ENCODE results near the gene RPL18A. TPM values are rescaled to one million over a fixed set of nuclear protein-coding genes. Genes with fewer than 3 reads are reported as not detected.
A peak's percentile ranks its signal among the peaks of the same experiment; 100 is the strongest.

Gene RPL18A
- total and polyA plus RNA-seq, 2 donors (not counting 1 experiment from before 2014, with no cell fraction given) = 3,228 to 3,761 TPM

DNA sequence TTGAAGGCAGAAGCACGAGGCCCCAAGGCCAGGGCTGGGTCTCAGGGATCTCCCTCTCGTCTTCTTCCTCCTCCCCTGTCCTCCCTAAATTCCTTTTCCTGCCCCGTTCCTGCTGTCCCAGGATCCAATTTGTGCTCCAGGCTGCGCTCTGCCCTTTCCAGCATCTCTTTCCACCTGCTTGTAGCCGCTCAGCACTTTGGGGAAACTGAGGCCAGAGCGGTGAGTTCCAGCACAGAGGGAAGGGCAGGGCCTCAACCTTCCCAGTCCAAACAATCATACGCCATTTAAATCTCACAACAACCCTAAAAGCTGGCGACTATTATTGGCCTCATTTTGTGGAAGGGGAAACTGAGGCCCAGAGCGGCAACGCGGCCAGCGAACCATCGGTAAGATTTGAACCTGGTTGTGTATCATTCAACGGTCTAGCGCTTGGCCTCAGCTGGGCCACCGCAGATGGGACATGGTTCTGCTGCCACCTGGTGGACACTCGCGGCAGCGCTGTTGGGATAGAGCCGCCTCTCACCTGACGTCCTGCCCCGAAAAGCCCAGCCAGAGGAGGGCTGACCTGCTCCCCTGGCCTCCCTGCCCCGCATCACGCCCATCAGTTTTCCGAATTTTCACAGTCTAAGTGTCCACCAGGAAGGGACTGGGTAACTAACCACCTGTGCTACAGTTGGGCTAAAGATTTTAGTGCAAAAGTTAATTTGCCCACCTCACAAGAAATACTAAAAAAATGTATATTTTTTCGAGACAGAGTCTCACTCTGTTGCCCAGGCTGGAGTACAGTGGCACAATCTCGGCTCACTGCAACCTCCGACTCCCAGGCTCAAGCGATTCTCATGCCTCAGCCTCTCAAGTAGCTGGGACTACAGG lies 4.2 kb upstream of the RPL18A start:
- intact Hi-C loops (cut with micrococcal nuclease) = loop anchor here (1.0 to 10.0 kb wide), 7 partner anchors 71 to 411 kb away; partner anchors contain the start of genes FCHO1, PGLS and TMEM221
- no peaks in the 10 kb centered on the region for H3K9me3 Mint-ChIP-seq (ENCODE audit: insufficient read depth)
- H3K27ac Mint-ChIP-seq = peak overlapping the region; percentile 70
- TF ChIP-seq EZH2 (IDR thresholded peaks at IDR 0.05; ENCODE audit: borderline replicate concordance, insufficient read depth, low read depth, low read length, poor library complexity, severe bottlenecking) = no peak
- TF ChIP-seq, protein P1, sequence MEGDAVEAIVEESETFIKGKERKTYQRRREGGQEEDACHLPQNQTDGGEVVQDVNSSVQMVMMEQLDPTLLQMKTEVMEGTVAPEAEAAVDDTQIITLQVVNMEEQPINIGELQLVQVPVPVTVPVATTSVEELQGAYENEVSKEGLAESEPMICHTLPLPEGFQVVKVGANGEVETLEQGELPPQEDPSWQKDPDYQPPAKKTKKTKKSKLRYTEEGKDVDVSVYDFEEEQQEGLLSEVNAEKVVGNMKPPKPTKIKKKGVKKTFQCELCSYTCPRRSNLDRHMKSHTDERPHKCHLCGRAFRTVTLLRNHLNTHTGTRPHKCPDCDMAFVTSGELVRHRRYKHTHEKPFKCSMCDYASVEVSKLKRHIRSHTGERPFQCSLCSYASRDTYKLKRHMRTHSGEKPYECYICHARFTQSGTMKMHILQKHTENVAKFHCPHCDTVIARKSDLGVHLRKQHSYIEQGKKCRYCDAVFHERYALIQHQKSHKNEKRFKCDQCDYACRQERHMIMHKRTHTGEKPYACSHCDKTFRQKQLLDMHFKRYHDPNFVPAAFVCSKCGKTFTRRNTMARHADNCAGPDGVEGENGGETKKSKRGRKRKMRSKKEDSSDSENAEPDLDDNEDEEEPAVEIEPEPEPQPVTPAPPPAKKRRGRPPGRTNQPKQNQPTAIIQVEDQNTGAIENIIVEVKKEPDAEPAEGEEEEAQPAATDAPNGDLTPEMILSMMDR (IDR thresholded peaks at IDR 0.05) = peak; percentile 96
- H3K4me1 Mint-ChIP-seq = peaks cover 30% of the 10 kb centered on the region
- peaks cover 9% of the 10 kb centered on the region for H3K79me2 ChIP-seq (ENCODE audit: control insufficient read depth, insufficient read depth, low read length)
- H2AFZ ChIP-seq (ENCODE audit: insufficient read depth, low read depth, low read length, poor library complexity, severe bottlenecking) = peak overlapping the region; percentile 26
- H3K27ac ChIP-seq (ENCODE audit: low read length in 2 of 2) = no peak overlapping the region
- peak; percentile 89 for DNase-seq
- H3K27me3 ChIP-seq (replicated peaks in 1 of 4; ENCODE audit: control extremely low read depth in 1 of 4, control insufficient read depth in 3 of 4, insufficient read depth in 4 of 4, low read length in 3 of 4) = no peaks in the 10 kb centered on the region
- ChIA-PET CTCF (interaction anchor here (0.8 to 15.3 kb wide), 31 partner anchors 7 to 413 kb away, joined by 3 to 374 read pairs (median 5); partner anchors contain the start of genes CCDC124 and JAK3), POLR2A (interaction anchor here (0.5 to 1.0 kb wide), 4 partner anchors 77 to 302 kb away, joined by 3 to 4 read pairs (median 4); partner anchors contain the start of gene CCDC124)
- peaks cover 0 to 6% (median 0%) of the 10 kb centered on the region in 3 donors for H3K9me3 ChIP-seq (ENCODE audit: control extremely low read depth in 1 of 3, control insufficient read depth in 2 of 3, insufficient read depth in 1 of 3, low read length in 2 of 3)
- H4K20me1 ChIP-seq (ENCODE audit: control insufficient read depth, insufficient read depth, low read length, poor library complexity, severe bottlenecking) = peaks cover 7% of the 10 kb centered on the region
- ATAC-seq (ENCODE audit: low read depth) = peak; percentile 12
- H3K27me3 Mint-ChIP-seq = no peaks in the 10 kb centered on the region
- 16% methylated on average over 27 of the region's 29 CpGs for WGBS (ENCODE audit: insufficient coverage)
- H3K9ac ChIP-seq (ENCODE audit: low read length) = no peak overlapping the region
- no peak overlapping the region for H3K4me3 Mint-ChIP-seq
- H3K4me3 ChIP-seq (ENCODE audit: control extremely low read depth in 1 of 5, extremely low read depth in 1 of 5, insufficient read depth in 1 of 5, low read depth in 2 of 5, low read length in 4 of 5) = no peak overlapping the region
- peak overlapping the region; percentile 6 for H3K4me2 ChIP-seq (replicated peaks; ENCODE audit: low read depth, low read length, poor library complexity, severe bottlenecking)
- H3K4me1 ChIP-seq (ENCODE audit: control insufficient read depth in 2 of 2, insufficient read depth in 2 of 2, low read length in 2 of 2) = peaks cover 16 to 37% of the 10 kb centered on the region in 2 donors
- H3K36me3 ChIP-seq (replicated peaks in 1 of 2; ENCODE audit: control extremely low read depth in 1 of 2, control insufficient read depth in 1 of 2, extremely low read depth in 1 of 2, insufficient read depth in 2 of 2, low read length in 1 of 2) = no peaks in the 10 kb centered on the region

All from B cell (primary cell).